ENCODE data around the gene EP300.

DNA sequence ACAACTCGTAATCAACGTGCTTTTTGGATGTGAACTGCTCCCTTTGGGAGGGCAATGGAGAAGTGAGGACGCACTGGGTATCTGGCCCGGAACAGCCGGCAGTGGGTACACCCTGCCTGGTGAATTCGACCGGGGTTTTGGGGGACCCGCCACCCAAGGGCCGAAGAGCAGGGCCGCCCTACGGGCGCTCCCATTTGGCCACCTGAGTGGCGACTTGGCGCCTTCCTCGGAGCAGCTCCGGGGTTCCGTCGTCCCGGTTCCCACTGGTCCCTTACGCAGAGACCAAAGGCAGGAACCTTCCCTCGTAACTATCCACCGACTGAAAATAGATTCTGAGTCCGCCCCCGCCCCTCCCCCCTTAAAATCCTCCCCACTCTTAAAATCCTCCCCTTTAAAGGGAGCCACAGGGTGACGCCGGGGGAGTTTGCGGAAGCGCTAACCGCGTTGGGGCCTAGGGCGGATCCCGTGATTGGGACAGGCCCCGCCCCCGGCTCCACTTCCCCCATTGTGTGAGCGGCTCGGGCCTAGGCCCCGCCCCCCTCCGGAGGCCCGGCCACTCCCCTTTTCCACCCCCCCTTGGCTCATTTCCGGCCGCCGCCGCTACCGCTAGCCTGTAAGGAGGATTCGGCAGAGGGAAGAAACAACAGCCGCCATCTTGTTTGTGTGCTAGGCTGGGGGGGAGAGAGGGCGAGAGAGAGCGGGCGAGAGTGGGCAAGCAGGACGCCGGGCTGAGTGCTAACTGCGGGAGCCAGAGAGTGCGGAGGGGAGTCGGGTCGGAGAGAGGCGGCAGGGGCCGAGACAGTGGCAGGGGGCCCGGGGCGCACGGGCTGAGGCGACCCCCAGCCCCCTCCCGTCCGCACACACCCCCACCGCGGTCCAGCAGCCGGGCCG, 1.0 kb upstream of the EP300 start:
- TF ChIP-seq, protein P1, sequence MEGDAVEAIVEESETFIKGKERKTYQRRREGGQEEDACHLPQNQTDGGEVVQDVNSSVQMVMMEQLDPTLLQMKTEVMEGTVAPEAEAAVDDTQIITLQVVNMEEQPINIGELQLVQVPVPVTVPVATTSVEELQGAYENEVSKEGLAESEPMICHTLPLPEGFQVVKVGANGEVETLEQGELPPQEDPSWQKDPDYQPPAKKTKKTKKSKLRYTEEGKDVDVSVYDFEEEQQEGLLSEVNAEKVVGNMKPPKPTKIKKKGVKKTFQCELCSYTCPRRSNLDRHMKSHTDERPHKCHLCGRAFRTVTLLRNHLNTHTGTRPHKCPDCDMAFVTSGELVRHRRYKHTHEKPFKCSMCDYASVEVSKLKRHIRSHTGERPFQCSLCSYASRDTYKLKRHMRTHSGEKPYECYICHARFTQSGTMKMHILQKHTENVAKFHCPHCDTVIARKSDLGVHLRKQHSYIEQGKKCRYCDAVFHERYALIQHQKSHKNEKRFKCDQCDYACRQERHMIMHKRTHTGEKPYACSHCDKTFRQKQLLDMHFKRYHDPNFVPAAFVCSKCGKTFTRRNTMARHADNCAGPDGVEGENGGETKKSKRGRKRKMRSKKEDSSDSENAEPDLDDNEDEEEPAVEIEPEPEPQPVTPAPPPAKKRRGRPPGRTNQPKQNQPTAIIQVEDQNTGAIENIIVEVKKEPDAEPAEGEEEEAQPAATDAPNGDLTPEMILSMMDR (IDR thresholded peaks at IDR 0.05; ENCODE audit: borderline replicate concordance, extremely low read depth, low read length, poor library complexity, severe bottlenecking): no peak
- no peak for TF ChIP-seq EZH2 (IDR thresholded peaks at IDR 0.05; ENCODE audit: borderline replicate concordance, low read depth, low read length, severe bottlenecking)

Data from DND-41 (cell line).